HG02588 (cell line): ENCODE data around the gene SNRPA1.
"Not testable (repeated sequence)": the region's sequence is repeated elsewhere in the genome, so short reads cannot be mapped to it uniquely, and the experiment has no call there.

ENCODE experiments used
- ATAC-seq: cut with Tn5 transposase; IDR thresholded peaks from one replicate; pipeline ENCODE4 v1.9.1; 2021; ENCODE audit warnings: mild to moderate bottlenecking, moderate library complexity; ENCODE audit not compliant: unreplicated experiment

SNRPA1 gene

DNA sequence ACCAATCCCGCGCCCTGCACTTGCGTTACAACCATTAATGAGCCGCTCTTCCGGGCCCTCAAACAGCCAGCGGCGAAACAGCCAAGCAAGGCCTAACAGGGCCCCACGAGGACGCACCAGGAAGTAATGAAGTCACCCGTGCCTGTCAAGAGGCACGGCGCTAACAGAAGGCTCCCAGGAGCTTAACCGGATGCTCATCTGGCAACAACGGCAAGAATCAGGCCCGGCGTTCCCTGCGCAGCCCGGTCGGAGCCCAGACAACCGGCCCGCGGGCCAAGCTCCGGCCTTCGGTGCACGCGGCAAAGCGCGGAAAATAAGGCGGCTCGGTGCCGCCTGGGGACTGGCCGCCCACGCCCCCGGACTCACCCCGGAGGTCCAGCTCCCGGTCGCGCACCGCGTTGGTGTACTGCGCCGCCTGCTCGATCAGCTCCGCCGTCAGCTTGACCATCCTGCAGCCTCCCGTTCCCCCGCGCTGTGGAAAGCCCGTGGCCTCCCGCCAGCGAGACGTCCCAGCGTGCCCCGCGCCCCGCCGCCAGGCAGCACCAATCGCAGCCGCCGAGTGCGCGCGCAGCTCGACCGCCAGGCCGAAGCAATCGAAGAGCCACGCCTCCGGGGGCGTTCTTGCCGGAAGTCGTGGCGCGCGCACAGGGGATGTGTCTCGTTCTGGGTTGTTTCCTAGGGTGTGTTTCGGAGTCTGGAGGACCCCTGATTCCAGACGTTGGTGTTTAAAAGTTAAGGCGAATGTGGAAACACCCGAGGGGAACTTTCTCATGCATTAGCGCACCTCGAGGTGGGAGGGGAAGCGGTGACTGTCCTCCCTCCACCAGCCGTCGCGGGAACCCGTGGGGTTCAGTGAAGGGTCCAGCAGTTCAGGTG is at the start of gene SNRPA1:
Gene SNRPA1 (minus strand): TSS at position 518 of the 876 bp plus-strand sequence. CDS start 70 bp downstream, at position 448.
- ATAC-seq: peak; percentile 73

DNA sequence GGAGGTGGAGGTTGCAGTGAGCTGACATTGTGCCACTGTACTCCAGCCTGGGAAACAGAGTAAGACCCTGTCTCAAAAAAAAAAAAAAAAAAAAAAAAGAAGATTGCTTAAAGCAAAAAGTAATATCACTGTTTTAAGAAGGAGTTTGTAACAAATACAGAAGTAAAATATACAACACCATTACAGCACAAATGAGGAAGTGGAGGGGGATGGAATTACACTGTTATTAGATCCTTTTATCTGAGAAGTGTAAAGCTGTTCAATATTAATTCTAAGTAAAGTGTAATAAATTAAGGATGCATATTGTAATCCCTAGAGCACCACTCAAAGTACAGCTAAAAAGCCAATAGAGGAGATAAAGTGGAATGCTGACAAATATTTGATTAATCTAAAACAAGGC is 47.0 kb upstream of the SNRPA1 start:
- no peak for ATAC-seq

DNA sequence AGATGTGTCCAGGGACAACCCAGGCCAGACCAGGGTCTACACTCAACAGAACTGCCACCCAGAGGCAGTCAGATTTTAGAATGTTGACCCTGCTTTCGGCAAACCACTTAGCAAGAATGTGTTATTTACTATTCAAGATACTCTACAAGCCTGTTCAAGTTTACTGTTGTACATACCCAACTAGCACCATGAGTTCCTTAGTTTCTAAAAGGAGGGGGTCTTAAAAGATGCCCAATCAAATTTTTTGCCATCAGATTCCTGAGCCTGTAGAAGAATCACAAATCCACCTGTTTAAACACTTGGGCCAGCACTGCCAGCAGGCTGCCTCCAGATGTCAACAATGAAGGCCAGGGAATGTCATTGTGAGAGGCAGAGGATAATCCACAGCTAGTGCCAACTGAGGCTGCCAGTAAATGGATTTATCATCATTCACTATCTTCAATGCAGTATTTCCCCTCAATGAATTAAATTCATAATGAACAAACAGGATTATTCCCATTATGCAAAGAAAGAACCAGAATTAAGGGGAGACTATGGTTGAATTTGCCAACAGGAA is 43.5 kb upstream of the SNRPA1 start:
- no peak for ATAC-seq

DNA sequence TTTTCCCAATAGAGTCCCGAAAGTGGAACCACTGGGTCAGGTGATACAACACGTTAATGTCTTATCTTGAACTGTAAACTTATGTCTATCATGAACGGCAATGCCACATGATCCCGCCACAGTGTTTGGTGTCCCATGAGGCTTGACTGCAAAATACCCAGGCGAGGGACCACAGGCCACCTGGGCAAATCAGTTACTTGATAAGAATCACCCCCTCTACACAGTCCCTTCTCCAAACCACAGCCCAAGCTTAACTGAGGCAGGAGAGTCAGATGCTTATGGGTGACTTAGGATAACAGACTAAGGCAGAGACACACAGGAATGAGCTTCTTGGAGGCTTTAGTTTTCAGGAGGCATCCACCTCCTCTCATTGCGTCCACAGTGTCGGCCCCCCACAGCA is 42.9 kb upstream of the SNRPA1 start:
- ATAC-seq: no peak

DNA sequence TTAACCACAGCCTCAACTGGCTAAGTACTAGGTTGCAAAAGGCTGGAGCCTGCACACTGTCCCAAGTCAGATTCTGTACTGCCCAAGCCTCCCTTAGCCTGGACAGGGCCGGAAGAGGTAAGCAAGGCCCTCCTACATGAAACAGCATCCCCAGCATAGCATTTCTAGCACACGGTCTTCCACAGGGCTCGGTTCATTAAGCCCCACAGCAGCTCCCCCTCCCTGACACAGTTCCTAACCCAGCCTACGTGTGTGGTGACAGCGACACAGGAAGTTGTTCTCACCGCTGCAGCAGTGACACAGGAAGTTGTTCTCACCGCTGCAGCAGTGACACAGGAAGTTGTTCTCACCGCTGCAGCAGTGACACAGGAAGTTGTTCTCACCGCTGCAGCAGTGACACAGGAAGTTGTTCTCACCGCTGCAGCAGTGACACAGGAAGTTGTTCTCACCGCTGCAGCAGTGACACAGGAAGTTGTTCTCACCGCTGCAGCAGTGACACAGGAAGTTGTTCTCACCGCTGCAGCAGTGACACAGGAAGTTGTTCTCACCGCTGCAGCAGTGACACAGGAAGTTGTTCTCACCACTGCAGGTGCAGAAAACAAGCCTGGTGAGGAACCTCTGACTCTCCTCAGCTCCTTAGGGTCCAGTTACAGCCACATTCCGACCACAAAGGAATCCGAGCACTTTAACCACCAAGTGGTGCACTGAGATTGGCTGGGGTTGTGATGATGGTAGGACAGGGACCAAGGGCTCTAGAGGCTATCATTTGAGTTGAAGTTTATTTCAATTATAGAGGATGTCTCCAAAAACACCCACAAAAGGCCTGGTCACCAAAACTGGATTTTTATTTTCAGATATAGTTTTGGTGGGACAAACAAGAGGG is 39.1 kb upstream of the SNRPA1 start:
- ATAC-seq: not testable (repeated sequence)

DNA sequence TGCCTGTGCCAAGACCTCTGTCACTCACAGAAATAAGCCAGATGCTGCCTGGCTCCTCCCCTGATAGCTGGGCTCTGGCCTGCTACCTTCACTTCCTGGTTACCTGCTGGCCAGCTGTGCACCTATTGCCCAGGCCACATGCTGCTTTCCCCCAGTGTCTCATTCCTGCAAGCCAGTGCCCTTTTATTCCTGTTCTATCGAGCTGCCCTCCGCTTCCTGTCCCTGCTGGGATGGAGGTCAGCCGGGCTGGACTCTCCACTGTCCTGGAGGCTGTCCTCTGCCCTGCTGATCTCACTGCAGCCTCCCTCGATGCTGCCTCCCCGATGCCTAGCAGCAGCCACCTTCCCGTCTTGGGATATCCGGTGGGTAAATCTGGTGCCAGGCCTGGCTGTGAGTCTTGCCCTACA is 37.0 kb upstream of the SNRPA1 start:
- ATAC-seq: no peak

DNA sequence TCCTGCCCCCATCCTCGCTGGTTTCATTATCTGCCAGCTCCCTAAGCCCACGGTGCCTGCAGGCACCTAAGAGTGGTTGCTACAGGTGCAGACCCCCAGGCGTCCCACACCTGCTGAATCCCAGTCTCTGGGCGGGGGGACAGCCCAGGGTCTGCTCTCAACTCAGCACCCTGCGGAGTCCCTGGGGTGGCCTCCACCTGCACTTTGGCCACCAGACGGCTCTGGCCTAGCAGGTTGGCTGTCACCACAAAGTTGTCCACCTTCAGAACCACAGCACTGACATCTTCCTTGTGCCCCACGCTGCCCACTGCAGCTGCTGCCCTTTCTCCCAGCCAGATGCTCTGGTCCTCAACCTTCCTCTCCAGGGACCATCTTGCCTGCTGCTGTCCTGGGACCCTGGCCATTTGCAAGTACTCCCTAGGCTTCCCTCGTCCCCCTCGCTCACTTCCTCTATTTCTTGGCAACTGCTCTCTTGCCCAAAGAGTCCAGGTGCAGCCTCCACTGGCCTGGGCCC is 34.9 kb upstream of the SNRPA1 start:
- no peak for ATAC-seq

DNA sequence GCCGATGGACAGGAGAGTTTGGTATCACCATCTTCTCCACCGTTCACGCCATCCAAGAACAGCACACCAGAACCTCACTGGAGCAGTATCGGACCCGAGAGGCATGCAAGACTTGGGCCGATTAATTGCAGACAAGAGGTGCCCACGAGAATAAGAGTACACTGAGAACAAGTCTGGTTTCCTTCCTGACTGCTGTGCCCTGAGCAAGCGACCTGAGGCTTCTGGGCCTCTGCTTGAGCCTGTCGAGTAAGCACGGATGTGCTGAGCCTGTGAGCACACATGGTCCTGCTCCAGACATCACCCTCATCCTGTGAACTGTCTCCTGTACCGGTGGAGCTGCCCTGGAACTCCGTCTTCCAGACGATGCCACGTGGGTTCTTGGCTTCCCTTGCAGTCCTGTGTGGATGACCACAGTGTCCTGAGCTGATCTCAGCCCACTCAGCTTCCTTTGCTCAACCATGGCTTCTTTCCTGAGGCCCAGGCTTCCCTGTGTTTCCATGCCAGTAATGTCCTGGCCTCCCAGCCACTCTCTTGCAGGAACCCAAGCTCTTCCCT is 34.3 kb upstream of the SNRPA1 start:
- no peak for ATAC-seq

DNA sequence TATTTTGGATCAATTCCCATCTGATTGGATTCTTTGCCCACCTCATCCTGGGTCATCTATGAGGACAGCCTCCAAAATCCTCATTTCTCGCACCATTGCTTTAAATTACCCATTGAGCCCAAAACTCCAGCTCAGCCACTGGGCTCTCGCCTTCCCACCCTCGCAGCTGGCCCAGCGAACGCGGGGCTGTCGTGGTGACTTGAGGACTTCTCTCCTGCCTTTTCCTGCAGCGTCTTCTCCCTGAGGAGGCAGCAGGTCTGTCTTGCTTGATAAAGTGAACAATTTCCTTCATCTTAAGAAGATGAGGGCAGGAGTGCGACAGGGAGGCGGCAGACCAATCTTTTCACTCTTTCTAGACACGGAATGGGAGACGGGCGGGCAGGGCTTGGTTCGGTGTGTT is 33.0 kb upstream of the SNRPA1 start:
- ATAC-seq: no peak

DNA sequence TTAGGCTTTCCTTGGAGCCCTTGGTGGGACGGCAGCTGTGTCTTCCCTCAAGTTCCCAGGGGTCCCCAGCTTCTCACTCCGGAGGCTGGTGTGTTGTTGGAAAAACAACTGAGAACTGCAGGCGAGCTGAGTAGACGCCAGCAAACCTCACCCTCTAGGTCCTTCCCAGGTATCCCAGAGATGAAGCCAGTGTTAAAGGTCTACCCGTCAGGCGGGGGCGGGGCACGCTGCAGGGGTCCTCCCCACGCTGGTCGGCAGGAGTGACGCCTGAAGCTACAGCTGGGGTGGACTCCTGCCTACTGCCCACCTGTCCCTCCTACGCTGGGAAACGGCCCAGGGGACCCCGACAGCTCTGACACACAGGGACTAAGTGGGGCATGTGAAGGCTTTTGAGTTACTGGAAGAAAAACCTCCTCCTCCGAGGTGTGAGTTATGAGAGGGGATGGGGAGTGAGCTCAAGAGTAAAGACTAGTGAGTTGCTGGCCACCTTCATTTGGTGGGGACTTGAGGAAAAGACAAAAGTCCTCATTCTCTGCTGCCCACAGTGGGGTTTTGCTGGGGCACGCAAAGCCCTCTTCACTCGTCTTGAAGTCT is 32.2 kb upstream of the SNRPA1 start:
- ATAC-seq: no peak

DNA sequence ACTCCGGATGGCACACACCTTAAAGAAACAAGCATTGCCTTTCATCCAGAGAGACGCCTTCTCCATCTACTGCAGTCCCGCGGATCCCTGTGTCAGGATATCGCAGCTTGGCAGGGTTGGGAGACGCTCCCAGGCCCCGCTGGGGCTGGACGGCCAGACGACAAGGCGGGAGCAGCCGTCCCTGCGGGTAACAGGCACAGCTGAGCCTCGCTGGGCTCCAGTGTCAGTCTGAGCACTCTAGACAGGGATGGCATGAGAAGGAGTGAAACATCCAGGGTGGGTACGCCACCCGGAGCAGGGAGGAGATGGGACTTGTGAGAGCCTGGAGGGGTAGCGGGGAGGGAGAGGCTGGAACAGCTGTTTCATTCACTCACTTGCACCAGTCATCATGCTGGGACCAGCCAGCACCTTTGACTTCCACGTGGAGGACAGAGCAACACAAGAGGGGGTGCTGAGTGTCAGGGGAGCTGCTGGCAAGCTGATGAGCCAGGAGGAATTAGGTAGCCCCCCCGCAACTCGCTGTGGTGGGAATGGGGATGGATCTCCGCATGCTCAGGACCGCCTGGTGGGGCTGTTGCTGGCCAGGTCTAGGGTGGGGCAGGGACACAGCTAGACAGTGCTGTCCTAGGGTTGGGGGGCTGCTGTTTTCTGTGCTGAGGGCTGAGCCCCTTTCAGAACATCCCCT is 31.6 kb upstream of the SNRPA1 start:
- no peak for ATAC-seq

DNA sequence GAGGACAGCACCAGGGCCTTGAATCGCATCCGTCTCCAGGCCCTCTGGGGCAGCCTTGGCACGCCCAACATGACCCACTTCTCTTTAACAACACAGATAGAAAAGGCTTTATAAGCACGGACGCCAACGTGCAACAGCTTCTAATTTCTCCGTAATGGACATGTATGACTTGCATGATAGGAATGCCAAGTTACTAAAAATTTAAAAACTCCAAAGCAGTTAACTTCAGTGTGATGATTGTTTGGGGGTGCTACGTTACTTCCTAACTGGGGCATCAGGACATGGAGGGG is 30.9 kb upstream of the SNRPA1 start:
- no peak for ATAC-seq

DNA sequence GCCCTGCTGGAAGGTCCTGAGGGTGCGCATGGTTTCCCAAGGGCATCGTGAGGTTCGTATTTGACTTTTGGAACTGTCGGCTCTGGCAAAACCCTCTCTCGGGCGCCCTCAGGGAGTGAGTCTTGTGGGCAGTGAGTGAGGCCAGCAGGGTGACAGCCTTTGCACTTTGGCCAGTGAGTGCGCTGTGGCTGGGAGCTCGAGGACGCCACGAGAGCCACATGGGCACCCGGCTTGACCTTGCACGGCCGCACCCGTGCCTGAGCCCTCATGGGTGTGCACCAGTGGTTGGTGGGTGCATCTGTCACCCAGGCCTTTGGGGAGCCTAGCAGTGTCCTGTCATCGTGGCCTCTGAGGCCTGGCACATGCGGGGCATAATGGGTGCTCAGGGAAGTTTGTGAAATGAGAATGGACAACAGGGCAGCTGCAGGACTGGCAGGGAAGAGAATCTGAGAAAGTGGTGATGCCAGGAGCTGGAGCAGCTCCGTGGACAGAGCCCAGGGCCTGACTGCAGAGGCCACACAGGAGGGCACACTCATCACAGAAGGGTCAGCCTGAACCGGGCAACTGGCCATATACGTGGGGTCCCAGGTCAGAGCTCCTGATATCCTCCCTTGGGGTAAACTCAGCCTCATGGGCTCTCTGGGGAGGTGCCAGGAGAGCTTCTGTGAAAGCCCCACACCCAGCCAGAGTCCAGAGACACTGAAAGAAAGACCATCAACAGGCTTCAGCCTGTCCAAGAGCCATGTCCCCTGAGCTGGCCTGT is 30.4 kb upstream of the SNRPA1 start:
- ATAC-seq: no peak

DNA sequence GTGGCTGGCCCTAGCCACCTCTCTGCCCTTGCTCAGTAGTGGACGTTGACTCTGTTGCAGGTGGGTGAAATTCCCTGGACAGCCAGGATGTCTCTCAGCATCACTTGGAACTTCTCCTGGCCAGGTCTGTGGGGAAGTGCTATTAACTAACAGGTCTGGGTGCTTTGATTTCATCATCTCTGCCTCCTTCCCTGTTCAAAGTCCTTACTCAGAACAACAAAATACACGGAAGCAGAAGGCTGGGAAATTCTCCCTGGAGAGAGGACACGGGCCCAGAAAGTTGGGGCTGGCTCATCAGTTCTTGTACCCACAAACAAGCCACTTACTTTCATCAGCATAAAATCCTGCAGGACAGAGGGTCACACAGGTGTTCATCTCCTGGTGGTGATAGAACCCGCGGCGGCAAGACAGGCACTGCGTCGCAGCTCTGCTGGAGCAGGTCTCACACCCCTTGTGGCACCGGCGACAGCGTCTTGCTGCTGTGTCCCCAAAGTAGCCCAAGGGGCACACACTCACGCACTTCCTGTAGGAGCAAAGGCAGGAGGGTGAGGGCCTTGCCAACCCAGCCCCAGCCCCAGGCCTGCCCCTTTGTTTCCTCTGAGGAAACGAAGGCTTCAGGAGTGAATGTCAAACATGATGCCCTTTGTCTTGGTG is 29.6 kb upstream of the SNRPA1 start:
- no peak for ATAC-seq

DNA sequence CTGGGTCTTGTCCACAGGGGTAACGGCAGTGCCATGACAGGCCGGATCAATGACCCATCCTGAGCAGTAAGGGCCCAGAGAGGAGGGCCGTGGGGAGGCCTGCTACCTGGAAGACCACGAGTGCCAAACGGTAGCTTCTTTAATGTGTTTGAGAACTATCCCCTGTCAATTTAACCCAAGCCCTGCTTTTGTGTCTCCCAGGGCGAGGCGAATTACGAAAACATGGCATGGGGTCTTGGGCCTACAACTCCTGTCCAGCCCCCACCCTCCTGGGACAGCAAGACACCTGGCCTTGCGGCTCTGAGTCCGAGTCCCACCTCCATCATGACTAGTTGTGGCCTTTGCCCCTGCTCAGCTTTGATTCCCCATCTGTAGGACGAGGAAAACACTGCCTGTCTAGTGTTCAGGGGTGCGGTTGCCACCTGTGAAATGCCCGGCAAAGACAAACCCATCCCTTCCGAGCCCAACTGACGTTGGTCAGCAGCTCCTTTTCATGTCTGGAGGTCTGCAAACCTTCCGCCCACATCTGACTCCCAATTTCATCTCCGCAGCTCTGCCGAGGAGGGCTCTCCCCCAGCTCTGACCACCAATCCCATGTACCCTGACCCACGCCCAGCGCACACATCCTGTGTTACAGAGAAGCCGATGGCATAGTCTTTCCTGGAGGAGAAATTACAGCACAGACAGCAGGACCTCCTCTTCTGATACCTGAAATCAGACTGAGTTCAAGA is 28.9 kb upstream of the SNRPA1 start:
- no peak for ATAC-seq

DNA sequence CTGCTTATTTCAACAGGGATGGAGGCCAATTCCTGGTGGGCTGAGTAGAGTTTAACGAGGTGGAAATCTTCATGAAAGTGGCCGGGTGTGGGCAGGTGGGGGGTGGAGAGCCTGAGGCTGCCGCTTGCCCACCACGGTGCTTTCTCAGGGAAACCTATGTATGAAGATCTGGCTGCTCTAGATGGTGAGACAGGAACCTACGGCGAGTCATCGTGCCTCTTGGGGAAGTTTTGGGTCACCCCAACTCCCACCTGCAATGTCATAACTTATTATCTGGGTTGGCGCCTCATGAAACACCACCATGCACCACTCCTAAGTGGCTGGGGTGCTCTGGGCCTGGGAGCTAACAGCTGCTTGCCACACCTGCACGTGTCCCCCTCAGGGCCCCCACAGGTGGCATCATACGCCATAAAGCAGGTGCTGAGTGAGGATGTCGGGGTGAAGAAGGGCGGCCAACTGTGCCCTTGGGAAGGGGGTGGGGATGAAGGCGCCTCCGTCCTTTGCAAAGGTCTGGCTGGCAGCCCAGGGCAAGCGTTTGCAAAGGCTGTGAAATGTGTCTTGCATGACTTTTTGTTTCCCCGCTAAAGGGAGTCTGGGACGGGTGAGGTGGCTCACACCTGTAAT is 27.9 kb upstream of the SNRPA1 start:
- no peak for ATAC-seq

DNA sequence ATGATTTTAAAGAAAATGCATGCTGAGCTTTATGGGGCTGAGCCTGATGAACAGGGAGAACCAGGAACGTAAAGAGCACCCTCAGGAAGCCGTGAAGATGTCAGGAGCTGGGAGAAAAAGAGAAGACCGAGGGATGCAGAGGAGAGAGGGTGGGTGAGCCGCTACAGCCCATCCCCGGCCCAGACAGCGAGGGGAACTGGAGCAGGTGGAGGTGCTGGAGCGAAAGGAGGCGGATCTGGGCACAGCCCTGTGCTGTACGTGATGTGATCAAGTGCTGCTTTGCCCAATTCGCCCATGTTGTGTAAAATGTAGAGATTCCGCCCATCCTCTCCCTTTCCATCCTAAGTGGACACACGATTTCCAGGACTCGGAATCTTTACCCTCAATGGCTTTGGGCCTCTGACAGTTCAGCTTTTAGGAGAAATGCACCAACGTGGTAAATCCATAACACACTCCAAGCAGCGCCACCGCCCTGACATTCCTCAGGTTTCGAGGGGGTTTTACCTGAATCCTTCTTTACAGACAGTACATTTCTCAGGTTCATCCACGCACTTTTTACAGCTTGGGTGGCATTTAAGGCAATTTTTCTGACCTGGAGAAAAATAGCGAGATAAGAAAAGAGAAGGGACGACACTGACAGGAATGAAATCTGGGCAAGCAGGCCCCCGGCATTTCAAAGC is 27.1 kb upstream of the SNRPA1 start:
- no peak for ATAC-seq
